Endothelial cell of umbilical vein (primary cell): Measurements from ENCODE around the gene TNNT3. TPM values are rescaled to one million over a fixed set of nuclear protein-coding genes. Genes with fewer than 3 reads are reported as not detected.

Experiments
- BruUV-seq: library from RNA; stranded (reverse); fragments of 400-500 nt; replicated peaks from 2 replicates; lab custom pipeline; 2021; lab: Mats Ljungman, UMichigan
- CTCF ChIA-PET: fragments of 300-600, 350-600 bp; sonication (Branson Sonifier 250); formaldehyde crosslinking; loops from one replicate; lab custom pipeline; 2021; ENCODE audit warnings: antibody characterized with exemption, inconsistent platforms; lab: Charles Lee
- POLR2A ChIA-PET: fragments of 300-600, 350-600 bp; sonication (Branson Sonifier 250); formaldehyde crosslinking; loops from one replicate; lab custom pipeline; 2021; ENCODE audit warnings: antibody characterized with exemption, inconsistent platforms; lab: Charles Lee
- DNase-seq: peaks from one replicate; pipeline ENCODE4 v3.0.0-alpha.2; 2011; ENCODE audit warnings: low read depth, low spot score
- FAIRE-seq: peaks from 2 replicates; lab custom pipeline; 2011; peaks lifted over from hg19 to GRCh38; lab: Jason Lieb, UNC
- H2AFZ ChIP-seq: 2 replicates; pipeline ENCODE4 v1.6.0; 2012; ENCODE audit warnings: low read depth, low read length, control low read depth, inconsistent platforms
- H3K27ac ChIP-seq: 2 replicates; pipeline ENCODE4 v1.5.1; 2011; ENCODE audit warnings: low read depth, mild to moderate bottlenecking, control low read depth, low read length, moderate library complexity; ENCODE audit not compliant: insufficient read depth
- H3K27me3 ChIP-seq, 2 experiments: 2 replicates each; pipeline versions ENCODE4 v1.6.0 to v1.6.1; 2011; ENCODE audit warnings: low read length in 2 of 2, mixed read lengths in 1 of 2; ENCODE audit not compliant: control insufficient read depth in 2 of 2, insufficient read depth in 2 of 2
- H3K36me3 ChIP-seq, 2 experiments: 2 replicates in 1 of 2; 3 replicates in 1 of 2; pipeline ENCODE4 v1.5.1; 2011; ENCODE audit warnings: low read length in 2 of 2, mild to moderate bottlenecking in 1 of 2, moderate library complexity in 1 of 2; ENCODE audit not compliant: control insufficient read depth in 2 of 2, insufficient read depth in 2 of 2; ENCODE audit errors: extremely low read depth in 1 of 2
- H3K4me1 ChIP-seq: 3 replicates; pipeline ENCODE4 v1.5.1; 2011; ENCODE audit warnings: mild to moderate bottlenecking, low read length; ENCODE audit not compliant: control insufficient read depth, insufficient read depth; ENCODE audit errors: extremely low read depth
- H3K4me2 ChIP-seq: 2 replicates; pipeline ENCODE4 v1.6.1; 2011; ENCODE audit warnings: low read length, control low read depth, mixed read lengths; ENCODE audit not compliant: insufficient read depth
- H3K4me3 ChIP-seq, 3 experiments: fragments of 200-600 bp in 1 of 3; sonication (generic), shearing (Covaris generic) in 1 of 3; replicated peaks in 1 of 3; 2 replicates each; pipeline ENCODE4 v1.5.1; 2011 to 2016; ENCODE audit warnings: control low read depth in 3 of 3, low read length in 3 of 3, mild to moderate bottlenecking in 2 of 3, inconsistent platforms in 1 of 3, low read depth in 1 of 3, moderate library complexity in 1 of 3; ENCODE audit not compliant: insufficient read depth in 1 of 3
- H3K79me2 ChIP-seq: 2 replicates; pipeline ENCODE4 v1.6.0; 2012; ENCODE audit warnings: low read length, inconsistent platforms; ENCODE audit not compliant: control insufficient read depth, insufficient read depth
- H3K9ac ChIP-seq: replicated peaks from 2 replicates; pipeline ENCODE3; 2011; ENCODE audit warnings: low read length, control low read depth; ENCODE audit not compliant: insufficient read depth; ENCODE audit errors: extremely low read depth
- H3K9me1 ChIP-seq: replicated peaks from 3 replicates; pipeline ENCODE4 v1.6.0; 2011; ENCODE audit warnings: mild to moderate bottlenecking, low read length; ENCODE audit not compliant: control insufficient read depth, insufficient read depth; ENCODE audit errors: extremely low read depth
- H3K9me3 ChIP-seq: replicated peaks from 2 replicates; pipeline ENCODE4 v1.5.1; 2012; ENCODE audit warnings: low read length, inconsistent platforms; ENCODE audit not compliant: control insufficient read depth, insufficient read depth
- H4K20me1 ChIP-seq: replicated peaks from 2 replicates; pipeline ENCODE3; 2011; ENCODE audit warnings: mild to moderate bottlenecking, low read length; ENCODE audit not compliant: control insufficient read depth, insufficient read depth; ENCODE audit errors: extremely low read depth
- CTCF ChIP-seq, 2 donors: IDR thresholded peaks; 1 replicate in 1 of 2; 2 replicates in 1 of 2; pipeline ENCODE4 v1.5.1; 2011; ENCODE audit warnings: low read length in 2 of 2, mild to moderate bottlenecking in 2 of 2, moderate library complexity in 2 of 2, control low read depth in 1 of 2, inconsistent platforms in 1 of 2, low read depth in 1 of 2; ENCODE audit not compliant: insufficient read depth in 1 of 2; ENCODE audit errors: extremely low read depth in 1 of 2
- EZH2 ChIP-seq: IDR thresholded peaks from 2 replicates; pipeline ENCODE4 v1.6.1; 2012; ENCODE audit warnings: borderline replicate concordance, low read depth, mild to moderate bottlenecking, moderate library complexity, low read length, inconsistent platforms; ENCODE audit not compliant: severe bottlenecking
- GATA2 ChIP-seq: IDR thresholded peaks from 2 replicates; pipeline ENCODE4 v1.7.0; 2011; ENCODE audit warnings: low read depth, mild to moderate bottlenecking, moderate library complexity, mixed read lengths, low read length; ENCODE audit not compliant: insufficient read length, insufficient read depth
- JUN ChIP-seq: IDR thresholded peaks from 2 replicates; pipeline ENCODE4 v1.6.1; 2011; ENCODE audit warnings: borderline replicate concordance, low read depth; ENCODE audit not compliant: insufficient read length, insufficient read depth
- MAX ChIP-seq: IDR thresholded peaks from 2 replicates; pipeline ENCODE4 v1.6.1; 2011; ENCODE audit not compliant: insufficient read depth, insufficient read length
- MYC ChIP-seq: IDR thresholded peaks from one replicate; pipeline ENCODE4 v1.6.1; 2011; ENCODE audit warnings: mild to moderate bottlenecking, low read depth, low read length
- POLR2A ChIP-seq: IDR thresholded peaks from 2 replicates; pipeline ENCODE4 v1.6.1; 2012; ENCODE audit warnings: low read depth, mild to moderate bottlenecking, control low read depth, low read length
- dilution Hi-C: fragments of 300-500 bp; cut with MboI; formaldehyde crosslinking; loops from one replicate; pipeline ENCODE4 v1.15.0; 2019; ENCODE audit warnings: low sequenced_read_pairs; ENCODE audit not compliant: extremely low pct_ligation_motif_present
- intact Hi-C: fragments of 100-400 bp; cut with micrococcal nuclease; formaldehyde crosslinking; loops from one replicate; pipeline ENCODE4 v1.10.0; 2022
- polyA plus RNA-seq, 4 experiments: library from polyadenylated mRNA; depleted of rRNA in 3 of 4; stranded (reverse) in 3 of 4; unstranded in 1 of 4; fragments of >200 nt; gene quantifications; 2 replicates each; pipeline versions ENCODE4 v1.2.1 to v1.2.3, GENCODE V29; 2011 to 2012; ENCODE audit warnings: missing spikeins in 1 of 4
- total RNA-seq: library from RNA; stranded (reverse); gene quantifications from 2 replicates; pipeline ENCODE4 v1.2.3, GENCODE V29; 2021

Gene TNNT3
- total and polyA plus RNA-seq, 2 donors (not counting 3 experiments of a cell fraction or from before 2014, with no cell fraction given) = not detected

- no peaks in the 10 kb centered on the region for H4K20me1 ChIP-seq
- TF ChIP-seq GATA2 (no peak), CTCF (IDR thresholded peaks at IDR 0.05; ENCODE audit: extremely low read depth in 1 of 2, insufficient read depth in 1 of 2, low read depth in 1 of 2, low read length in 2 of 2) (no peak), POLR2A (no peak), JUN (no peak), MYC (no peak), EZH2 (no peak), MAX (no peak)
- BruUV-seq = no TSS peak
- H3K79me2 ChIP-seq = no peaks in the 10 kb centered on the region
- H3K4me1 ChIP-seq = no peaks in the 10 kb centered on the region
- POLR2A ChIA-PET = no interaction called here
- H3K27me3 ChIP-seq = no peaks in the 10 kb centered on the region
- FAIRE-seq (no peak), DNase-seq (no peak)
- H3K27ac ChIP-seq = no peak overlapping the region
- no peak overlapping the region for H3K9ac ChIP-seq
- dilution Hi-C loops = no loop called here
- CTCF ChIA-PET = interaction anchor here (1.8 kb wide), 1 partner anchor 241 kb away, joined by 4 read pairs; no protein-coding TSS in a partner anchor
- H3K9me3 ChIP-seq = no peaks in the 10 kb centered on the region
- H3K4me3 ChIP-seq = no peak overlapping the region
- intact Hi-C loops = loop anchor here (2.0 kb wide), 1 partner anchor 27 kb away; no protein-coding TSS in a partner anchor
- H3K4me2 ChIP-seq = no peak overlapping the region
- no peak overlapping the region for H2AFZ ChIP-seq
- H3K36me3 ChIP-seq = no peaks in the 10 kb centered on the region
- H3K9me1 ChIP-seq = no peaks in the 10 kb centered on the region
Observed at GRCh38 chr11:1935156-1936071, 15.9 kb downstream of the TNNT3 start.
